Stomach (tissue), 9 donors: ENCODE measurements around the gene PLEKHD1. TPM values are rescaled to one million over a fixed set of nuclear protein-coding genes. Genes with fewer than 3 reads are reported as not detected.

Experiments used
- DNase-seq, 2 donors: peaks; one replicate each; pipeline versions ENCODE4 v3.0.0 to v3.0.0-alpha.2; 2013 to 2019
- H3K27ac ChIP-seq, 5 donors: fragments of 200-600 bp in 4 of 5; sonication (generic) in 4 of 5; one replicate each; pipeline ENCODE4 v1.5.1; 2013 to 2019; ENCODE audit warnings: mild to moderate bottlenecking in 1 of 5, moderate library complexity in 1 of 5
- H3K27me3 ChIP-seq, 3 donors: fragments of 200-600 bp; sonication (generic); one replicate each; pipeline ENCODE4 v1.5.1; 2017 to 2019; ENCODE audit warnings: mixed run types in 1 of 3
- H3K36me3 ChIP-seq, 4 donors: fragments of 200-600 bp; sonication (generic); 1 replicate in 3 of 4; 2 replicates in 1 of 4; pipeline ENCODE4 v1.5.1; 2016 to 2019
- H3K4me1 ChIP-seq, 4 donors: fragments of 200-600 bp; sonication (generic); one replicate each; pipeline ENCODE4 v1.5.1; 2016 to 2019
- H3K4me3 ChIP-seq, 4 donors: fragments of 200-600 bp; sonication (generic) in 3 of 4; one replicate each; pipeline ENCODE4 v1.5.1; 2016 to 2019; ENCODE audit warnings: mild to moderate bottlenecking in 1 of 4
- H3K9me3 ChIP-seq, 4 donors: fragments of 200-600 bp; sonication (generic); one replicate each; pipeline ENCODE4 v1.5.1; 2016 to 2019
- CTCF ChIP-seq, 7 experiments: fragments of 450-650 bp in 4 of 7; fragments of 200-600 bp in 3 of 7; sonication (generic) in 3 of 7; IDR thresholded peaks; one replicate each; pipeline ENCODE4 v1.5.1; 2016 to 2019; ENCODE audit warnings: antibody characterized with exemption in 7 of 7, control low read depth in 2 of 7, mild to moderate bottlenecking in 1 of 7
- EP300 ChIP-seq: sonication (generic); formaldehyde crosslinking; IDR thresholded peaks from one replicate; pipeline ENCODE4 v1.6.1; 2017; ENCODE audit warnings: antibody characterized with exemption
- POLR2A ChIP-seq, 4 donors: fragments of 450-650 bp; IDR thresholded peaks; one replicate each; pipeline ENCODE4 v1.6.1; 2016; ENCODE audit warnings: antibody characterized with exemption in 4 of 4, control low read depth in 2 of 4, mild to moderate bottlenecking in 1 of 4, moderate library complexity in 1 of 4
- POLR2AphosphoS5 ChIP-seq, 3 donors: sonication (generic); formaldehyde crosslinking; IDR thresholded peaks; one replicate each; pipeline ENCODE4 v1.6.1; 2016; ENCODE audit warnings: antibody characterized with exemption in 3 of 3
- WGBS, 5 donors: extraction: QIAGEN DNeasy Blood & Tissue Kit in 3 of 5; methylation state at CpG; one replicate each; pipeline versions ENCODE4 v1.1.5 to v1.1.7; 2013 to 2018; 5-methylcytosine and 5-hydroxymethylcytosine counted together
- intact Hi-C: fragments of 100-400 bp; cut with DNase I; formaldehyde crosslinking; loops from one replicate; pipeline ENCODE4 v1.15.1; 2023; ENCODE audit warnings: low total_unique reads
- polyA plus RNA-seq, 3 donors: library from polyadenylated mRNA; stranded (reverse); fragments of 200-250 nt; gene quantifications; one replicate each; pipeline ENCODE4 v1.2.3, GENCODE V29; 2013
- total RNA-seq, 5 donors: library from RNA; depleted of rRNA; stranded (reverse); fragments of >200 nt; gene quantifications; one replicate each; pipeline versions ENCODE4 v1.1.0 to v1.2.3, GENCODE V29; 2014 to 2016
- donor health status: healthy with polysubstance abuse.
- donor health status: Bipolar disorder and iron deficiency.
- donor health status: healthy.

Gene PLEKHD1
- total and polyA plus RNA-seq, 8 donors: 0.08 to 0.55 (median 0.14) TPM; not detected in 4

GRCh38 chr14:69443296-69443805 is 41.2 kb upstream of the PLEKHD1 start:
- intact Hi-C loops: no loop called here
- Histone ChIP-seq H3K36me3 (peaks cover 17 to 42% (median 40%) of the 10 kb centered on the region in 4 donors), H3K4me3 (no peak overlapping the region), H3K27me3 (no peaks in the 10 kb centered on the region), H3K27ac (no peak overlapping the region), H3K4me1 (no peaks in the 10 kb centered on the region), H3K9me3 (no peaks in the 10 kb centered on the region)
- WGBS, 5 donors: 93 to 99% (median 97%) methylated on average over 5 of the region's 5 CpGs
- DNase-seq: no peak
- TF ChIP-seq EP300 (no peak), CTCF (IDR thresholded peaks at IDR 0.05) (no peak), POLR2AphosphoS5 (IDR thresholded peaks at IDR 0.05) (no peak), POLR2A (IDR thresholded peaks at IDR 0.05) (no peak)

GRCh38 chr14:69449216-69449615 is 35.3 kb upstream of the PLEKHD1 start:
- Histone ChIP-seq H3K4me1 (no peaks in the 10 kb centered on the region), H3K9me3 (no peaks in the 10 kb centered on the region), H3K36me3 (peaks cover 5 to 43% (median 31%) of the 10 kb centered on the region in 4 donors), H3K27ac (no peak overlapping the region), H3K27me3 (no peaks in the 10 kb centered on the region), H3K4me3 (no peak overlapping the region)
- DNase-seq: no peak
- TF ChIP-seq POLR2A (IDR thresholded peaks at IDR 0.05): no peak
- intact Hi-C loops: no loop called here
- WGBS, 5 donors: 97 to 99% (median 98%) methylated on average over 8 of the region's 8 CpGs

GRCh38 chr14:69451941-69452340 is 32.6 kb upstream of the PLEKHD1 start:
- no peaks in the 10 kb centered on the region for H3K9me3 ChIP-seq
- intact Hi-C loops: no loop called here
- no peaks in the 10 kb centered on the region for H3K4me1 ChIP-seq
- no peaks in the 10 kb centered on the region for H3K27me3 ChIP-seq
- no peak for DNase-seq
- H3K4me3 ChIP-seq: no peak overlapping the region
- no peak overlapping the region for H3K27ac ChIP-seq
- TF ChIP-seq CTCF (IDR thresholded peaks at IDR 0.05) (no peak), EP300 (no peak), POLR2AphosphoS5 (IDR thresholded peaks at IDR 0.05) (no peak), POLR2A (IDR thresholded peaks at IDR 0.05) (no peak)
- H3K36me3 ChIP-seq: peaks cover 10 to 63% (median 48%) of the 10 kb centered on the region in 4 donors
- 63 to 74% (median 69%) methylated on average over 2 of the region's 2 CpGs for WGBS, 5 donors

- no peak for TF ChIP-seq EP300
- TF ChIP-seq CTCF (IDR thresholded peaks at IDR 0.05): no peak
- no peak for TF ChIP-seq POLR2AphosphoS5 (IDR thresholded peaks at IDR 0.05)
- TF ChIP-seq POLR2A (IDR thresholded peaks at IDR 0.05): no peak
- H3K27me3 ChIP-seq: no peaks in the 10 kb centered on the region
- WGBS, 5 donors: 88 to 91% (median 91%) methylated on average over 11 of the region's 11 CpGs
- H3K36me3 ChIP-seq: peaks cover 26 to 75% (median 72%) of the 10 kb centered on the region in 4 donors
- H3K4me3 ChIP-seq: no peak overlapping the region
- H3K4me1 ChIP-seq: no peaks in the 10 kb centered on the region
- H3K9me3 ChIP-seq: no peaks in the 10 kb centered on the region
- no peak for DNase-seq
- H3K27ac ChIP-seq: peak overlapping the region in 1 of 5 donors; percentile 3
- intact Hi-C loops: no loop called here
Observed at GRCh38 chr14:69458350-69458749, 26.2 kb upstream of the PLEKHD1 start.

GRCh38 chr14:69459122-69459521 is 25.4 kb upstream of the PLEKHD1 start:
- Histone ChIP-seq H3K4me1 (no peaks in the 10 kb centered on the region), H3K36me3 (peaks cover 26 to 67% (median 64%) of the 10 kb centered on the region in 4 donors), H3K9me3 (no peaks in the 10 kb centered on the region), H3K27ac (no peak overlapping the region), H3K4me3 (no peak overlapping the region), H3K27me3 (no peaks in the 10 kb centered on the region)
- TF ChIP-seq EP300: no peak
- TF ChIP-seq CTCF (IDR thresholded peaks at IDR 0.05): no peak
- no peak for TF ChIP-seq POLR2AphosphoS5 (IDR thresholded peaks at IDR 0.05)
- TF ChIP-seq POLR2A (IDR thresholded peaks at IDR 0.05): no peak
- intact Hi-C loops: no loop called here
- 59 to 64% (median 63%) methylated on average over 1 of the region's 1 CpG for WGBS, 5 donors
- no peak for DNase-seq
